Esophagus muscularis mucosa (tissue), 4 donors: ENCODE results near the gene SV2C.

Experiments used
- CTCF ChIP-seq, 3 experiments: fragments of 200-600 bp in 2 of 3; fragments of 450-650 bp in 1 of 3; sonication (generic) in 2 of 3; IDR thresholded peaks; one replicate each; pipeline ENCODE4 v1.5.1; 2017 to 2019; ENCODE audit warnings: antibody characterized with exemption in 3 of 3, mild to moderate bottlenecking in 2 of 3, moderate library complexity in 1 of 3
- EP300 ChIP-seq: sonication (generic); formaldehyde crosslinking; IDR thresholded peaks from one replicate; pipeline ENCODE4 v1.6.1; 2017; ENCODE audit warnings: antibody characterized with exemption
- POLR2A ChIP-seq: fragments of 450-650 bp; IDR thresholded peaks from one replicate; pipeline ENCODE4 v1.6.1; 2017; ENCODE audit warnings: antibody characterized with exemption, moderate library complexity, mild to moderate bottlenecking, low read depth

GRCh38 chr5:76152700-76153099 is 69.5 kb downstream of the SV2C start:
- TF ChIP-seq CTCF (IDR thresholded peaks at IDR 0.05) (no peak), POLR2A (no peak), EP300 (no peak)
